Myocyte (in vitro differentiated cells): ENCODE data around the gene TBCEL. TPM values are rescaled to one million over a fixed set of nuclear protein-coding genes. Genes with fewer than 3 reads are reported as not detected.
"Not testable (repeated sequence)": the region's sequence is repeated elsewhere in the genome, so short reads cannot be mapped to it uniquely, and the experiment has no call there.

Source experiments
- DNase-seq: peaks from one replicate; pipeline ENCODE4 v3.0.0-alpha.2; 2012; ENCODE audit warnings: low read depth
- total RNA-seq: library from RNA; depleted of rRNA; stranded (reverse); fragments of >200 nt; gene quantifications from 2 replicates; pipeline ENCODE4 v1.2.3, GENCODE V29; 2014

The TBCEL gene
- total RNA-seq, 1 donor from 2014 or later, result 37.7 TPM

- DNase-seq, result no peak
Measured at GRCh38 chr11:121029153-121029552, 5.3 kb downstream of the TBCEL start.

- DNase-seq, result peak; percentile 7
Measured at GRCh38 chr11:121029813-121030445, 6.0 kb downstream of the TBCEL start.

GRCh38 chr11:121031167-121031566, 7.3 kb downstream of the TBCEL start:
- DNase-seq, result no peak

DNA sequence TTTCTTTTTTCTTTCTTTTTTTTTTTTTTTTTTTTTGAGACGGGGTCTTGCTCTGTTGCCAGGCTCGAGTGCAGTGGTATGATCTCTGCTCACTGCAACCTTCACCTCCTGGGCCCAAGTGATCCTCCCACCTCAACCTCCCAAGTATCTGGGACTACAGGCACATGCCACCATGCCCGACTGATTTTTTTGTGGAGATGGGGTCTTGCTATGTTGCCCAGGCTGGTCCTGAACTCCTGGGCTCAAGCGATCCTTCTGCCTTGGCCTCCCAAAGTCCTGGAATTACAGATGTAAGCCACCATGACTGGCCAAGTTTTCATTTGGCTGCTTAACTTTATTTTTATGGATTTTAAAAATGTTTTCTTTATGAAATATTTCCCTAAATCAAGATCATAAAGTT, 7.7 kb downstream of the TBCEL start:
- DNase-seq, result not testable (repeated sequence)

- no peak for DNase-seq
Measured at GRCh38 chr11:121032546-121032945, 8.6 kb downstream of the TBCEL start.

DNA sequence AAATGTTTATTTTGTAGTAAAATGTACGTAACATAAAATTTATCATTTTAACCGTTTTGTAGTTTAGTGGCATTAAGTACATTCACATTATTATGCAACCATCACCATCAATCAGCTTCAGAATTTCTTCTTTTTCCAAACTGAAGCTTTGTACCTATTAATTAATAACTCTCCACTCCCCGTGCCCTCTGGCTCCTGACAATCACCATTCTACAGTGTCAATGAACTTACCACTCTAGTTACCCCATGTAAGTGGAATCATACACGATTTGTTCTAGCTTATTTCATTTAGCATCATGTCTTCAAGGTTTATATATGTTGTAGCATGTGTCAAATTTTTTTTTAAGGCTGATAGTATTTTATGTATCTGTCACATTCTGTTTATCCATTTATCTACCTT, 9.7 kb downstream of the TBCEL start:
- no peak for DNase-seq

DNA sequence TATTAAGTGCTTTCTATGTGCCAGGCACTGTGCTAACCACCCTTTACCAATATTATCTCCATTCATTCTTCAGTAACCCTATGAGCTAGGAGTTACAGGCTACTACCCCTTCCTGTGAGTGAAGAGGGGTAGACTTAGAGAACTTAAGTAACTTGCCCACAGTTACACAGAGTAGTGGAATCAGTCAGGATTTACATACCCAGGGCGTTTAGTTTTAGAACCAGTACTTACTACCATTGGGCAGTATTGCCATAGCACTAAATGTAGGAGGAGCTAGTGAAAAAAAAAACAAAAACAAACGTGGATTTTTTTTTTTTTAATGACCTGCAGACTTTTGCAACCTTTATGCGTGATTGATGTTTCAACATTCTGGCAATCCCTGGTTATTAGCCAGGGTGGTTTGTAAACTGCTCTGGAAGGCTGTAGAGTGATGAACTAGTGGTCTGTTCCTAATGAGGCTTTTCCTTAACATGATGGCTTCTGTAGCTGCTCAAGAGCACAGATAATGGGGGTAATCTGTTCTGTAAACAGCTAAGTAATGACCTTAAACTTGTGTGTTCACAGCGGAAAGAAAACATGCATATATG, 11.4 kb downstream of the TBCEL start:
- DNase-seq, result no peak

GRCh38 chr11:121035780-121036179, 11.9 kb downstream of the TBCEL start:
- no peak for DNase-seq

DNA sequence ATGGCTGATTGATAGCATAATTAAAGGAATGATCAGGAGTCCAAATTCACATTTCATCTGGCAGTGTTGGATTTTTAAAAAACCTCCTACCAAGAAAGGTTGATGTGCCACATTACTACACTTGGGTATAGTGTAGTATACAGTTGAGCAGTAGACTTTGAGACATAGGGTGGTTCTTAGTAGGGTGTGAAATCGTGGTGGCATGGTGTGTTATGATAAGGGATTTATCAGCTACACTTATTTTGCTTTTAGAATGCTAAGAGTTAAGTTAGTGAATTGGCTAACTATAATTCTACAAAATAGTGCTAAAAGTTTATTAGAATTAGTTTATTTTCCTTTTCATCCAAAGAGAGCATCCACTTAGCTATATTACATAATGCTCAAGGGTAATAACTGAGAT, 13.1 kb downstream of the TBCEL start:
- DNase-seq, result no peak

GRCh38 chr11:121038648-121039409, 14.9 kb downstream of the TBCEL start:
- no peak for DNase-seq

DNA sequence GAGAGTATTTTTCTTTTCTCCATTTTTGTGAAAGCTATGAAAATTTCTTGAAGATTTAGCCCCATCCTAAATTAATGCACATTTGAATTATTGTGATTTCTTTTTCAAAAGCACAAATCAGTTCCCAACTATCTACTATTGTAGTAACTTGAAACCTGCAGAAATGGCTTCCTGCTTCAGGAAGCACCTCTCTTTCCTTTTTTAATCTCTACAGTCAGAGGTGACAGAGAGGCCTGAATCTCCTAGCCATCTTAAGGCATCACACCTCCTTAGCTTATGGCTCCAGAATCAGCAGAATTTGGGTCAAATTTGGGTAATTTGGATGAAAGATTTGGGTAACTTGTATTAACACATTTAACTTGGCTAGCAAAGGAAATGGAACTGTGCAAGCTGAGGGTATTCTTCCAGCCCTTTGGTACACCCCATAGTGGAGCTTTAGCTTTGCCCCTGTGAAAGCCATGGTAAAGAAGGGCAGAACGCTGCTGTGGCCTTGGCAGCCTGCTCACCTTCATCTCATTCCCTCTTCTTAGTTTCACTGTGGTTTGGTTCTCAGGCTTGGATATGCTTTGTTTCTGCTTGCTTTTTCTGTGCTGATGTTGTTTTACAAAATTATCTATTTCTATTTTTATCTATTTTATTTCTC, 16.2 kb downstream of the TBCEL start:
- DNase-seq, result no peak

DNA sequence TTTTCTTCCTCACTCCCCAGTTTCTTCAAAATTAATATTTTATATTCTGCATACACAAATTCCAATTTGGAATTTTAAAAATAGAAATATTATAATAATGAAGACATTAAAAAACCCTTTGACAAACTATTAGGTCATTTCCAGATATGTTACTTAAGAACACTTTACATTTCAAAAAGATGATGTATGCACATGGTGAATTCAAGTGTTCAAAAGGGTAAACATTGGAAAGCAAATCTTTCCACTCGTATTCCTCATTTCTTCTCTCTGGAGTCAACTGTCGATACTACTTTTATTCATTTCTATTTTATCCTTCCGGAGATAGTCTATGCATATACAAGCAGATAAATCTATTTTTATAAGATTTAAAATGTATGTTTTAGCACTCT, 16.7 kb downstream of the TBCEL start:
- no peak for DNase-seq

DNA sequence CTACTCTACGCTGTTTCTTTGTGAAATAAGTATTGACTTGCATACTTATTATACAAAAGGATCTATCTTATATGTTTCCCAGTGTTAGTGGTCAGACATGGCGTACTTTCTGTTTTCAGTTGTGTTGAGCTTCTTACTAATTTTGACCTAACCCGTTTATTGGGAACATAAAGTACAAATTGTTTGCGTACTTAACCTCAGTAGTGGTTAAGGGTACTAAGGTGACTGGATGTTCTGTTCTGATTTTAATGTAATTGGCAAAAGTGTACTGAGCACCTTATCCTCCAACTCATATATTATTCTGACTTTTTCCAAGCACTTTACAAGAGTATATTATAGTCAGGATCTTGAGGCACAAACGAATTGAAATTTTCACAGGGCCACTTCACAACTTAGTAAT, 17.2 kb downstream of the TBCEL start:
- no peak for DNase-seq

DNA sequence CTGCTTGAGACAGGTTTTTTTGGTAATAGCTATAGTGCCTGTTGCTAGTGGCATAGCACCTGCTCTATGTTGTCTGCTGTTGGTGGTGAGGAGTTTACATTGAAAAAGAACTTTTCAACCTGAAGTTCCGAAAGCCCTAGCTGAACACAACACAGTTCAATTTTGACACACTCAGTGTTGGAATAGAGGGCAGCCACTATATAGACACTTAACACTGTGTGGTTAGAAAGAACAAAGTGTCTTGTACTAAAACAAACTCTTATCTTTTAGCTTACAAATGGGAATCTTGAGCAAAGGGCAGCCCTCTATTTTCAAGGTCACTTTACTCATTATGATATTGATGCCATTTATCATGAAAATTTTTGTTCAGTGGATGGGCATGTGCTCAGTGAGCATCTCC, 18.4 kb downstream of the TBCEL start:
- DNase-seq, result no peak

- no peak for DNase-seq
Measured at GRCh38 chr11:121047926-121048325, 24.0 kb downstream of the TBCEL start.

DNA sequence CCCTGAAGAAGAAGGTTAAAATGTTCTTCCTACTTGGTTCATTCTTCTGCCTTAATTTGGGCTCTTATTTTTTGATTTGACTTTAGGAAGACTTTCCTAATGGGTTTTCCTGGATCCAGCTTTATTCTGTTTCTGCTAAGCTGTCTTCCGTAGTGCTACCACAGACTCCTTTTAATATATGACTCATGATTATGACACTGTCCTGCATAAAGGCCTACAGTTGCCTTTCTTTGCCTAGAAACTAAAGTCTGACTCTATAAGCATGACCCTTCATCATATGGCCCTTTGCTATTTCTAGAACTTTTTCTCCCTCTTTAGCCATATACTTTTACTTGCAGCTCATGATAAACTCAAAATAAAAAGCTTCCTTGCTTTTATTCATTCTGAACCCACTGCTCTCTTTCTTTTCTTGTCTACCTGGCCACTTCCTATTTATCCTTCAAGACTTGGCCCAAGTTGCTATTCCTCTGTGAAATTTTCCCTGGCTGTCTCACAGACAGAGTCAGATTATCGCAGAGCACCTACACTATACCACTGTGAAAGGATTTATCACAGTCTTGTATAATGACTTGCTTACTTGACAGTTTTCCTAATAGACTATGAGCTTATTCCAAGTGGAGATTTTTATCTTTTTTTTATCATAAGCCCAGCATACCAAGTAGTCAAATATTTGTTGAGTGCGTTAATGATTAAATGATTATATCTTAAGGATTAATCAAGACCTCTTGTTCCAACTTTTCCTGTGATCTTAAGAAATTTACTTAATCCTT, 24.7 kb downstream of the TBCEL start:
- peak; percentile 10 for DNase-seq

DNA sequence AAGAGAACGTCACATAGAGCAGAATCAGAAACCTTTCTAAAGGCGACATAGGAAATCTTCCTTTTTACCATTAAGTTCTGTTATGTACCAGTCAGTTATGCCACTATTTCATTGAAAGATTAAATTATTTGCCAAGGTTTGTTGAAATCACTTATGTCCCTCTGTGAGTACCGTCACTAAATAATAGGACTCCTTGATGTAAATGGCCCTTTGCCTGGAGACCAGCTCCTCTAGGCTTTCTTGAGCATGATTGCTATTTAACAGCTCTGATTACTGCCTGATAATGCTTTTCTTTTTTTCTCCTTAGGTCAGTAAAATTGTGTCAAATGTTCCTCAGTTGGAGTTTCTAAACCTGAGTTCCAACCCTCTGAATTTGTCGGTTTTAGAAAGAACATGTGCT, 29.3 kb downstream of the TBCEL start:
- DNase-seq, result no peak

DNA sequence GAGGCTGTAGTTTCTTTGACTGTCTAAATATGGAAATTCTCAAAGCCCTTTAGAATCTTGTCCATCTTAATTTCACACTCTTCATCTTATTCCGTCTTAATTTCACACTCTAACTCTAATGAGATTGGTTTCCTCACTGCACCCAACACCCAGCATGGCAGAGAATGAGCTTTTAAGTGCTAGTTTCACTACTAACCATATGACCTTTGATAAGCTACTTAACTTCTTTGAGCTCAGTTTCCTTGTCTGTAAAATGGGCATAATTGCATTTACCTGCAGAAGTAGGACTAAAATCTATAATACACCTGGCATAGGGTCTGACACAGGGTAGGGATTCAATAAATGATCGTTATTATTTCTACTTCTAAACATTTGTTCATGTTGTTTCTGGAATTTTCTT, 30.4 kb downstream of the TBCEL start:
- DNase-seq, result no peak

GRCh38 chr11:121055076-121055475, 31.2 kb downstream of the TBCEL start:
- no peak for DNase-seq

DNA sequence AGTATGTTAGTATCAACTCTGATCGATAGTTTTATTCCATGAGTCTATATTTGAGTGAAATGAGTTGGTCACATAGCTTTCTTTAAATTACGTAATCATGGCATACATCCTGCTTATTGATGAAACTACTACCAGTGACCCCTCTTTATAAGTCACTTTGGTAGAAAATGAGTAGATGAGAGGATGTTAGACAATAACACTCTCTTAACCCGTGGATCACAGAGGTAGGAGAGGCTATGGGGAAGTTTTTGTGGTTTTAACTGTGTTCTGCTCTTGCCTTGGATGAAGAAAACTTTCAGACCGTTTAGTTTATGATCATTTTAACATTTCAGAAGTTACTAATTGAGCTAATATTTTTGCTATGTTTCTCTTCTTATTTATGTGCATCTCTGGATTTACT, 34.0 kb downstream of the TBCEL start:
- DNase-seq, result no peak

DNA sequence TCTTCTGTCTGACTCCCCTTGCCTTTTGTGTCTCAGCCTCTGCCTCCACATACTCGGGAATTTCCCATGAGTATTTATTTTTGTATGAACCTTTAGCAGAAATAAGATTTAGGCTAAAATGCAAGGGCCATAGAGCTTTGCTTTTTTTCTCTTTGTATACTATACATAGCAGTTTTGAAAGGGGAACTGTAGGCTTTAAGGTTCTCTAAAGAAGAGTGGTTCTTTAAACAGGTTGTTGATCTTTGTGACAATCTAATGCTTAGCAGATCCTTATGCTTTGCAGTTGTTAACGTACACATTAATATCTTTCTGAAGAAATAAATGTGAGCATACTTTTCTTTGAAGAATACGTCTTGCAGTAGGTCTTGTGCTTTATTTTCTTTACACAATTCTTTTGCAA, 35.0 kb downstream of the TBCEL start:
- DNase-seq, result no peak

DNA sequence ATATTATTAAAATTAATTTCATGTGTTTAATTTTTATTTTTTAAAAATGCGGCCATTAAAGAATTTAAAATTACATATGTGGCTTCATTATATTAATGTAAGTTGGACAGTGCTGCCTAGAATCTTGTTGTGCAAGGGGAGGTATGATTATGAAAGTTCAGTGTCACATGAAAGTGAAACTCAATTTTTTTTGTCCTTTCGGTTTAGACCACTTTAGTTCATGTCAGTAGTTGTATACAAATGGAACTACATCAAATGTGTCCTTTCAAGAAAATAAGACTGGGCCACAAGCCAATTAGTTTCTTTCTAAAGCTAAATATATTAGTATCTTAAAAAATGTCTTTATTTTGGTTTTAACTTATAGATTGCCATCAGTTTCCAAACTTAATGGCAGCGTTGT, 35.7 kb downstream of the TBCEL start:
- DNase-seq, result no peak
